ENCODE data around the gene C1QTNF3.
"Not testable (repeated sequence)": the region's sequence is repeated elsewhere in the genome, so short reads cannot be mapped to it uniquely, and the experiment has no call there.

Gene C1QTNF3, protein sequence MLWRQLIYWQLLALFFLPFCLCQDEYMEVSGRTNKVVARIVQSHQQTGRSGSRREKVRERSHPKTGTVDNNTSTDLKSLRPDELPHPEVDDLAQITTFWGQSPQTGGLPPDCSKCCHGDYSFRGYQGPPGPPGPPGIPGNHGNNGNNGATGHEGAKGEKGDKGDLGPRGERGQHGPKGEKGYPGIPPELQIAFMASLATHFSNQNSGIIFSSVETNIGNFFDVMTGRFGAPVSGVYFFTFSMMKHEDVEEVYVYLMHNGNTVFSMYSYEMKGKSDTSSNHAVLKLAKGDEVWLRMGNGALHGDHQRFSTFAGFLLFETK

DNA sequence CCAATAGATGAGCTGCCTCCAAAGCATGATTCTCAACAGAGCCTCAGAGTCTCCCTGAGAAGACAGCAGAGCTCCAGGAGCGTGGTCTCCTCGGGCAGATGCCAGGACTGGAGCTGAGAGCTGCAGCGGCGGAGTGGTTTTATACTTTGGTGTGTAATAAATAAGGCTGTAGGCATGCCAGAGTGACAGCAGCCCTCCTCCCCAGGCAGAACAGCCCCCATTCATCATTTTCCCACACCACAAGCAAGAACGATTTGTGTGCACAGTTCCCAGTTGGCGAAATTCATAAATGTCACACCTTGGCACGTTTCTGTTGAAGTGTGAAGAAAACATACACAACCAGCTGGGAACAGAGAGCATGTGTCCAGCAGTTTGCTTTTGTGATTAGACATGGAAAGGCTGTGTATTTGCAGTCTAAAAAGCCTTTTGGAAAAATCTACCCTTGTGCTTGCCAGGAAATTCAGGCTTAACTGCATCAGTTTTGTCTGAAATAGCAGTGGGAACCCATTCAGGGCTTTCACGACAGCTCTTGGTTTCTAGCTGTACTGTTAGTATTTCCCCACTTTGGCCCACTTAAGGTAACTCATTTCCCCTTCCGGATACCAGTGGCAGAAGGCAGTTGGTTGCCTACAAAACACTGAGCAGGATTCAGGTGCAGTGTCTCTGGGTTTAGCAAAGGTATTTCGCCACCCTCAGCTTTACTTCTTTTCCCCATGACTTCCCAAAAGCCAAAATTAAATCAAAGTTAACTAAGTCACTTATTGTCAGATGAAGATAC is at the start of gene C1QTNF3:
Gene C1QTNF3 (minus strand): TSS at position 115 of the 778 bp plus-strand sequence. CDS start 88 bp downstream, at position 27.
- no peak within 1 kb of the TSS for H3K27ac ChIP-seq (ENCODE audit: low read depth, low read length)
- H3K36me3 ChIP-seq (ENCODE audit: control insufficient read depth, insufficient read depth, low read length), result no peaks in the 10 kb centered on the region
- H3K9me3 ChIP-seq (ENCODE audit: control insufficient read depth, insufficient read depth, low read length), result no peaks in the 10 kb centered on the region
- no peaks in the 10 kb centered on the region for H3K27me3 ChIP-seq (ENCODE audit: control insufficient read depth, insufficient read depth, low read length)
- peaks cover 9% of the 10 kb centered on the region; the same call in 1 of the 2 replicates for H3K4me1 ChIP-seq (ENCODE audit: control insufficient read depth, insufficient read depth, low read length)
- no peak within 1 kb of the TSS for H3K4me3 ChIP-seq (ENCODE audit: low read depth, low read length)
- H3K9ac ChIP-seq (ENCODE audit: low read depth, low read length), result no peak within 1 kb of the TSS

DNA sequence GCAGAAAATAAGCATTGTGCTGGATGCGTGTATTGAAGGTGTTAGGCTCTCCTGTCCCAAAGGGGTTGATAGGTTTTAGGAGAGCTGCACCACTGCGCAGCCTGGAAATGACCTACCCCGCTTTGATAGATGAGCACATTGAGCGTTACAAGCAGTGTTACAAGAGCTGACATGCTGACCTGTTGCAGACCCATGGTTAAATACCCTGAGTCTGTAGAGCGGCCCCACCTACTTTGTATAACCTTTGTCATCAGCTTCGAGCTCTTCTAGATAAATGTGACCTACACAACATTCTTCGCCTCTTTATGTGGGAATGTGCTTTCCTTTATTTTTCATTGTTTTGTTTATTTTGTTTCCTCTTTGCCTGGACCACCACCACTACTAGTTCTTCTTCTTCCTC is 48.0 kb upstream of the C1QTNF3 start:
- H3K36me3 ChIP-seq (ENCODE audit: control insufficient read depth, insufficient read depth, low read length); H3K4me3 ChIP-seq (ENCODE audit: low read depth, low read length); H3K27ac ChIP-seq (ENCODE audit: low read depth, low read length); H3K4me1 ChIP-seq (ENCODE audit: control insufficient read depth, insufficient read depth, low read length); H3K27me3 ChIP-seq (ENCODE audit: control insufficient read depth, insufficient read depth, low read length); H3K9me3 ChIP-seq (ENCODE audit: control insufficient read depth, insufficient read depth, low read length); H3K9ac ChIP-seq (ENCODE audit: low read depth, low read length): not testable (repeated sequence)

DNA sequence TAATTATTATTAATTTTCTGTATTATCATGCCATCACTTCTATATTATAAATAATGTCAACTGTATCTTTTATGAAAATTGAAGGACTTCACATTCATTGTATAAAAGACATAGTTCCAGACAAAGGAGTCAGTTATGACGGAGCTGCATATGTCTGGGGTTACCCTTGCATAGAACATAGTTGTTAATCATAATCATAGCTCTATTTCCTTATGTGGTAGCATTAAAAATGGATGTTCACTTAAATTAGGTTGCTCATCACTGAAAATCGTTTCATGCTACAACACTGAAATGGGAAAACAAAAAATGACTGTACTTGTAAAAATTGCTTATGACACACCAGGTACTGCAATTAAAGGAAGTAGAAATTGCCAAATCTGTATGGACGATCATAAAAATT is 46.8 kb upstream of the C1QTNF3 start:
- not testable (repeated sequence) for H3K9ac ChIP-seq (ENCODE audit: low read depth, low read length); H3K4me3 ChIP-seq (ENCODE audit: low read depth, low read length); H3K4me1 ChIP-seq (ENCODE audit: control insufficient read depth, insufficient read depth, low read length); H3K9me3 ChIP-seq (ENCODE audit: control insufficient read depth, insufficient read depth, low read length); H3K27ac ChIP-seq (ENCODE audit: low read depth, low read length); H3K36me3 ChIP-seq (ENCODE audit: control insufficient read depth, insufficient read depth, low read length); H3K27me3 ChIP-seq (ENCODE audit: control insufficient read depth, insufficient read depth, low read length)

DNA sequence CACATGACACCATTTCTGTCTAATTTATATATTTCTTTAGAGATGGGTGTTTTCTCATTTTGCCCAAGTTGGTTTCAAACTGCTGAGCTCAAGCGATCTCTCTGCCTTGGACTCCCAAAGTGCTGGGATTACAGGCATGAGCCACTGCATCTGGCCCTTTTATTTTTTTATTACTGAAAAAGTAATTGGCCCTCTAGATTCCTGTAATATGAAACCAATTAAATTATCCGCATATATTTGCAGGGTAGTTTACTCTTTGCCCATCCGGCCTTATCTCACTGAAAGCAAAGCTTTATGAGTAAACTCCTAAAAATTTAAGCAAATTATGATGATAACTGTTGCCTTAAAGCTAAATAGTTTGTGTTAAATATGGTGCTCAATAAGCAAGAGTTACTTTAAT is 44.7 kb upstream of the C1QTNF3 start:
- H3K9ac ChIP-seq (ENCODE audit: low read depth, low read length), result not testable (repeated sequence)

DNA sequence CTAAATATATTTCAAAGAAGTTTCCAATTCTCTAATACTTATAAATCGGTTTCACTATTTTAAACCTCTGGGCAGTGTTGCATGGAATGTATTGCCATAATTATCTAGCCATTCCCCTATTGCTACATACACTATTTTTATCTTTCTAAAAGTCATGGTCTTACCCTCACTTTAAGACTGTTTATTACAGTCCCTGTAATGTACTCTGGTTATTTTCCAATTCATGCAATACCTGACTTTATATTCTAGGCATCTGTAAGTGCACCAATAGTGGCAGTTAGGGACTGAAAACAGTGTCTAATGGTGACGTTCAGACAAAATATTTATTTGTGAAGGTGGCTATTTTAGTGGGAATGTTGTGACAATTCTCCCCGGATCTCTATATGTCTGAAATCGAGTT is 40.9 kb upstream of the C1QTNF3 start:
- not testable (repeated sequence) for H3K27ac ChIP-seq (ENCODE audit: low read depth, low read length); H3K9ac ChIP-seq (ENCODE audit: low read depth, low read length)

More for the DNA sequence above, 44.7 kb upstream of the C1QTNF3 start:
- H3K27ac ChIP-seq (ENCODE audit: low read depth, low read length); H3K27me3 ChIP-seq (ENCODE audit: control insufficient read depth, insufficient read depth, low read length); H3K4me3 ChIP-seq (ENCODE audit: low read depth, low read length); H3K4me1 ChIP-seq (ENCODE audit: control insufficient read depth, insufficient read depth, low read length); H3K36me3 ChIP-seq (ENCODE audit: control insufficient read depth, insufficient read depth, low read length); H3K9me3 ChIP-seq (ENCODE audit: control insufficient read depth, insufficient read depth, low read length): not testable (repeated sequence)

DNA sequence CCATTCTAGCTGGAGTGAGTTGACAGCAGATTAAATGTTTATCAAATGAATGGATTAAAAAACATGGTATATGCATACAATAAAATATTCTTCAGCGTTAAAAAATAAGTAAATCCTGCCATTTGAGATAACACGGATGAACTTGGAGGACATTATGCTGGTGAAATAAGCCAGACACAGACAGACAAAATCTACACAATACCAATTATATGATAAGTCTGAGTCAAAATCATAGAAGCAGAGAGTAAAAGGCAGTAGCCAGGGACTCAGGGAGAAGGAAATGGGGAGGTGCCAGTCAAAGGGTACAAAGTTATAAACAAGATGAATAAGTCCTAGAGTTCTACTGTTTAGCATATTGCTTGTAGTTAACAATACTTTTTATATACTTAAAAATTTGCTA is 36.5 kb upstream of the C1QTNF3 start:
- H3K27me3 ChIP-seq (ENCODE audit: control insufficient read depth, insufficient read depth, low read length); H3K36me3 ChIP-seq (ENCODE audit: control insufficient read depth, insufficient read depth, low read length); H3K4me1 ChIP-seq (ENCODE audit: control insufficient read depth, insufficient read depth, low read length); H3K9me3 ChIP-seq (ENCODE audit: control insufficient read depth, insufficient read depth, low read length); H3K4me3 ChIP-seq (ENCODE audit: low read depth, low read length); H3K27ac ChIP-seq (ENCODE audit: low read depth, low read length); H3K9ac ChIP-seq (ENCODE audit: low read depth, low read length): not testable (repeated sequence)

More for the DNA sequence above, 40.9 kb upstream of the C1QTNF3 start:
- not testable (repeated sequence) for H3K4me3 ChIP-seq (ENCODE audit: low read depth, low read length); H3K9me3 ChIP-seq (ENCODE audit: control insufficient read depth, insufficient read depth, low read length); H3K27me3 ChIP-seq (ENCODE audit: control insufficient read depth, insufficient read depth, low read length); H3K4me1 ChIP-seq (ENCODE audit: control insufficient read depth, insufficient read depth, low read length); H3K36me3 ChIP-seq (ENCODE audit: control insufficient read depth, insufficient read depth, low read length)

DNA sequence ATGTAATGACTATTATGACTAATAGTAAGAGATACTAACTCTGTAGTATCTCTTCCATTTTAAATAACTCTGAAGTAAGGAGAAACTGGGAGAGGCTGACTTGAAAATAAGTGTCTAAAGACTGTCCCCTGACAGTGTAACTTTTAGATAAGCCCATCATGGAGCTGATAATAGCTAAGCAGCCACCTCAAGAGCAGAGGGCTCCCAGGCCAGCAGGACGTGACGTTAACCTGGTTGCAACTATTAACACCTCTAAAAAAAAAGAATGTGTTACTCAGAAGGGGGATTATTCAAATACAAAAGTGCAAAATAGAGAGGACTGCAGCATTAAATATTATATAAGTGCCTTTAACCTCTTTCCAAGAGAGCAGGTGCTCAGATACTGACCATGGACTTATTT is 34.6 kb upstream of the C1QTNF3 start:
- not testable (repeated sequence) for H3K9me3 ChIP-seq (ENCODE audit: control insufficient read depth, insufficient read depth, low read length); H3K4me3 ChIP-seq (ENCODE audit: low read depth, low read length); H3K36me3 ChIP-seq (ENCODE audit: control insufficient read depth, insufficient read depth, low read length); H3K9ac ChIP-seq (ENCODE audit: low read depth, low read length); H3K4me1 ChIP-seq (ENCODE audit: control insufficient read depth, insufficient read depth, low read length); H3K27me3 ChIP-seq (ENCODE audit: control insufficient read depth, insufficient read depth, low read length); H3K27ac ChIP-seq (ENCODE audit: low read depth, low read length)

DNA sequence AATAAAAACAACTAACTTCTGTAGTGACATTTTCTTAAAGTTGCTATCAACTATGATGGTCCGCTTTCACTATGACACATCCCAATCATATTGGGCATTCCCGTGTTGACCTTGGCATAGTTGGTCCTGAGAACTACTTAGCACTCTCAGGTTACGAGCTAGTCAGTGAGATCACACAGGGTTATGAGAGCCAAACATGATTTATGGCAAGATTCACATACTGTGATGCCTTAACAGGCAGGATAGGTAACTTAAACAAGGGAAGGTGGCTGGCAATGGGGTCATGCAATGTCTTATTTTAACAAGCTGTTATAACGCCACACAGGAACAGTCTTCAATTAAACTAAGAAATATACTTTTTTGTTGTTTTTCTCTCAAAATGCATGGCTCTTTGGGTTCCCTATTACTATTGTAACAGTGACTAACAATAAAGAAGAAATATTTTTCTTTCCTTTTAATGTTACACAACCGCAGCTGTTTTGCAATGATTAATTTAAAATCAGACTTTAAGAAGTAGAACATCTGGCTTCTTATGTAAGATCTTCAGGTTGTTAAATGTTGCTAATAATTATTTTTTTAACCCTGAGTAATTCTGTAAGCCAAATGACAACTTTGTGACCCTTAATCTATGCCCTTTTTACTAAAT is 33.8 kb upstream of the C1QTNF3 start:
- H3K9me3 ChIP-seq (ENCODE audit: control insufficient read depth, insufficient read depth, low read length); H3K4me3 ChIP-seq (ENCODE audit: low read depth, low read length); H3K4me1 ChIP-seq (ENCODE audit: control insufficient read depth, insufficient read depth, low read length); H3K27ac ChIP-seq (ENCODE audit: low read depth, low read length); H3K9ac ChIP-seq (ENCODE audit: low read depth, low read length); H3K36me3 ChIP-seq (ENCODE audit: control insufficient read depth, insufficient read depth, low read length); H3K27me3 ChIP-seq (ENCODE audit: control insufficient read depth, insufficient read depth, low read length): not testable (repeated sequence)

DNA sequence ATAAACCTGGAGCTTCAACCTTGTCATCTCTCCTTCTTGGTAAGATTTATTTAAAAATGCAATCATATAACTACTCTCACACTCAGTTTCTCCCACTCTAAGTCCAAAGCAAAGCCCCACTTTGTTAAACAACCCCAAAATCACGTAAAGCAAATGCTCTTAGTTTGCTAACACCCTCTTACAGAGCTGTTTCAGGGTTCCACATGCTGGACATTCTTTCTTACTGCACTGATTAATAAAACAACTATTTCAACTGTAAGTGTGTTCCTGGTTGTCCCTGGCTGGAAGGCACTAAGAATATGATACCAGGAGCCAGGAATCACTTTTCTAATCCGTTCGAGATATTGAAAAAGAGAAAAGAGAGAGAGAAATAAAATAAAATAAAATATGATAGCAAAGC is 31.5 kb upstream of the C1QTNF3 start:
- not testable (repeated sequence) for H3K4me1 ChIP-seq (ENCODE audit: control insufficient read depth, insufficient read depth, low read length); H3K4me3 ChIP-seq (ENCODE audit: low read depth, low read length); H3K9ac ChIP-seq (ENCODE audit: low read depth, low read length); H3K27me3 ChIP-seq (ENCODE audit: control insufficient read depth, insufficient read depth, low read length); H3K9me3 ChIP-seq (ENCODE audit: control insufficient read depth, insufficient read depth, low read length); H3K36me3 ChIP-seq (ENCODE audit: control insufficient read depth, insufficient read depth, low read length); H3K27ac ChIP-seq (ENCODE audit: low read depth, low read length)

DNA sequence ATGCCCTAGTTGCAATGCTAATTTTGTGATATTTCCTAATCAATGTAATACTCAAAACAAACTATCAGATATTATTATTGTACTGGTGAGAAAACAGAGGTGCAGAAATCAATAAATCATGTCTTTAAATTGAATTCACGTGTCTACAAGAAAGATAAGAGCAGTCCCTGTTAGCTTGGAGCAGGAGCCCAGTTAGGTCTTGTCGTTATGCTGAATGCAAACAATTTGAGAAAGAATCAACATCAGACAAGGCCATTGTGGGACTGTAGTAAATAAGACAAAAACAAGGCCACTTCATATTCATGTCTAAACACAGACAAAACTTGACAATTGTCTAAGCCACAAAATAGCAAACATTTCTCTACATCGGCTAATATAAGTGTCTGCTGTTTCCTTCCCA is 31.1 kb upstream of the C1QTNF3 start:
- H3K36me3 ChIP-seq (ENCODE audit: control insufficient read depth, insufficient read depth, low read length); H3K9ac ChIP-seq (ENCODE audit: low read depth, low read length); H3K9me3 ChIP-seq (ENCODE audit: control insufficient read depth, insufficient read depth, low read length); H3K27me3 ChIP-seq (ENCODE audit: control insufficient read depth, insufficient read depth, low read length); H3K4me1 ChIP-seq (ENCODE audit: control insufficient read depth, insufficient read depth, low read length); H3K27ac ChIP-seq (ENCODE audit: low read depth, low read length); H3K4me3 ChIP-seq (ENCODE audit: low read depth, low read length): not testable (repeated sequence)

DNA sequence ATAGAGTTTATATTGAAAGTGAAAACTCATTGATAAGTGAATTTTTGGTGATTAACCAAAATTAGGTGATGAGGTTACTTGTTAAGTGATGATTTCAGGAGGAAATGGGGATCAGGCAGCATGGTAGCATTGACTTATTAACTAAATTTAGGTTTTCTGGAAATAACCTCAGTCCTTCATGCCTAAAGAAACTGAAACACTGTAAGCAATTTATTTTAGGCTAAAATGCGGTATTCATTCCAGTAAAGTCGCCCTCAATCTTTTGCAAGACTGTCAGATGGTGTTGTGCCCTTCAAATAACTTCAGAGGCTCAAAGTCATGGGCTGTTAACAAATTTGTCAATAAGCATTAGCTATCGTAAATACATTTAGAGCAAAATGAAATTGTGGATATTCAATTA is 27.6 kb upstream of the C1QTNF3 start:
- not testable (repeated sequence) for H3K4me1 ChIP-seq (ENCODE audit: control insufficient read depth, insufficient read depth, low read length); H3K9ac ChIP-seq (ENCODE audit: low read depth, low read length); H3K27me3 ChIP-seq (ENCODE audit: control insufficient read depth, insufficient read depth, low read length); H3K4me3 ChIP-seq (ENCODE audit: low read depth, low read length); H3K9me3 ChIP-seq (ENCODE audit: control insufficient read depth, insufficient read depth, low read length); H3K27ac ChIP-seq (ENCODE audit: low read depth, low read length); H3K36me3 ChIP-seq (ENCODE audit: control insufficient read depth, insufficient read depth, low read length)

All from HUES48 (cell line).